WI38 (cell line): ENCODE results near the gene ANKH.

Experiments used
- H3K4me3 ChIP-seq: 2 replicates; pipeline ENCODE4 v1.5.1; 2011; ENCODE audit warnings: low read depth, mild to moderate bottlenecking, control low read depth, low read length
- TF ChIP-seq, protein P1 (sequence below): IDR thresholded peaks from 2 replicates; pipeline ENCODE4 v1.5.1; 2012; ENCODE audit warnings: low read depth, mild to moderate bottlenecking, control low read depth, low read length

ANKH gene

DNA sequence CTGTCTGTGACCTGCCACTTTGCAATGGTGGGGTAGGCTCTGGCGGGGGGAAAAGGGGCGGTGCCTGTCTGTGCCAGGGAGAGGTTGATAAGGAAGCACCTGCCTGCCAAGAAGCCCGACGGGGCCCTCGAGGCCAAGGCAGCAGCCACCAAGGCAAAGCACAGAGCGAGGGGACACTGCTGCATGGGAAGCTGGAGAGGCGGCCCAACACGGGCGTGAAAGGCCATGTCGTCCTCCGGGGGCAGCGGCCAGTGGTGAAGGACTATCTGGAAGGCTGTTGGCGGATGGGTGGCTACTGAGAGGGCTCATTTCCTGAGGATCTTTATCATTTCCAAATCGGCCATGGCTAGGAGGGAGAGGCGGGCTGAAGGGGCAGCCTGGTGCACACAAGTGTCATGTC lies 140.7 kb downstream of the ANKH start:
- no peak overlapping the region for H3K4me3 ChIP-seq
- TF ChIP-seq, protein P1, sequence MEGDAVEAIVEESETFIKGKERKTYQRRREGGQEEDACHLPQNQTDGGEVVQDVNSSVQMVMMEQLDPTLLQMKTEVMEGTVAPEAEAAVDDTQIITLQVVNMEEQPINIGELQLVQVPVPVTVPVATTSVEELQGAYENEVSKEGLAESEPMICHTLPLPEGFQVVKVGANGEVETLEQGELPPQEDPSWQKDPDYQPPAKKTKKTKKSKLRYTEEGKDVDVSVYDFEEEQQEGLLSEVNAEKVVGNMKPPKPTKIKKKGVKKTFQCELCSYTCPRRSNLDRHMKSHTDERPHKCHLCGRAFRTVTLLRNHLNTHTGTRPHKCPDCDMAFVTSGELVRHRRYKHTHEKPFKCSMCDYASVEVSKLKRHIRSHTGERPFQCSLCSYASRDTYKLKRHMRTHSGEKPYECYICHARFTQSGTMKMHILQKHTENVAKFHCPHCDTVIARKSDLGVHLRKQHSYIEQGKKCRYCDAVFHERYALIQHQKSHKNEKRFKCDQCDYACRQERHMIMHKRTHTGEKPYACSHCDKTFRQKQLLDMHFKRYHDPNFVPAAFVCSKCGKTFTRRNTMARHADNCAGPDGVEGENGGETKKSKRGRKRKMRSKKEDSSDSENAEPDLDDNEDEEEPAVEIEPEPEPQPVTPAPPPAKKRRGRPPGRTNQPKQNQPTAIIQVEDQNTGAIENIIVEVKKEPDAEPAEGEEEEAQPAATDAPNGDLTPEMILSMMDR, result no peak

DNA sequence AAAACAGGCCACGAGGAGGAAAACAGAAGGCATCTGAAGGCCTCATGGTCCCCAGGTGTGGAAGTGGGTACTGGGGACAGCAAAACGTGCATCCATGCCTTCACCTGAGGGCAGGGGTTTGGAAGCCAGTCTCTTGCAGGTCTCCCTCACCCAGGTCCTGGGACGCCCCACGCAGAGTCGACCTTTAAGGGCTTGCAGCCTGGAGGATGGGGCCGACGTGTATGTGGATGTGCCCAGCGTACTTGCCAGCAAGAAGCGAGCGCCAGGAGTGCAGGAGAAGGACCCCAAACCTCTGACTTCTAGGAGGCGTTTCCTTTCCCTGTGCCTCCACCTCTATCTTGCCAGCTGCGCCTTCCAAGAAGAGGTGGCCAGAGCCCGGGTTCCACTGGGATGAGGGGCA lies 141.1 kb downstream of the ANKH start:
- TF ChIP-seq, protein P1, result no peak
- H3K4me3 ChIP-seq, result no peak overlapping the region

DNA sequence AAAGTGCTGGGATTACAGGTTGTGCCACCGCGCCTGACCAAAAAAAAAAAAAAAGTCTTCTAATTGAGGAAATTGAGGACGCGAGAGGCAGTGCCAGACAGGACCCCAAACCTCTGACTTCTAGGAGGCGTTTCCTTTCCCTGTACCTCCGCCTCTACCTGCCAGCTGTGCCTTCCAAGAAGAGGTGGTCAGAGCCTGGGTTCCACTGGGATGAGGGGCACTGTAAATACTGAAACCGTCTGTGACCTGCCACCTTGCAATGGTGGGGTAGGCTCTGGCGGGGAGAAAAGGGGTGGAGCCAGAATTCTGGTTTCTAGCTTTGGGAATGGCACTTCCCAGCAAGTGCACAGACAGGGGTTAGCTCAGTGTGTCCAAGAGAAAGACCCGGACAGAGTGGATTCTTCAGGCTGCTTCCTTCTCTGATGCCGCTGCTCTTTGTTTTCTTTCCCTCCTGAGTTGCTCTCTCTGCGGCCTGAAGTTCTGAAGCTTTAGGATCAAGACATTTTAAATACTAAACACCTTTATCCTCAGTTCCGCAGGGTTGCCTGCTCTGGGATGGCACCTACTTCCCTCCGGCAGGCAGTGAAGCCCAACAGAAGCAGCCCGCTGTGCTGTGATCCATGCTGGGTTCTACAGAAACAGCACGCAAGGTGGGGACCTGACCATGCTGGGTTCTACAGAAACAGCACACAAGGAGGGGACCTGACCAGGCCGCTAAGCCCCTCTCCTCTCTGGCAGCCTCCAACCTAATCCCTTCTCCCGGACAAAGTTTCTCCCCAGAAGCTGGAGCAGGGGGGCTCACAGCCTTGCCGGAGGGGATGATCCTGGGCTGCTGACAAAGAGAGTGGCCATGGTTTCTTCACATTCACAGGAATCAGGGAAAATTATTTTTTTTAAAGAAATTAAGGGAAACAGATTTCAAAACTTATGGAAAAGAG lies 141.9 kb downstream of the ANKH start:
- no peak overlapping the region for H3K4me3 ChIP-seq
- TF ChIP-seq, protein P1, result no peak

DNA sequence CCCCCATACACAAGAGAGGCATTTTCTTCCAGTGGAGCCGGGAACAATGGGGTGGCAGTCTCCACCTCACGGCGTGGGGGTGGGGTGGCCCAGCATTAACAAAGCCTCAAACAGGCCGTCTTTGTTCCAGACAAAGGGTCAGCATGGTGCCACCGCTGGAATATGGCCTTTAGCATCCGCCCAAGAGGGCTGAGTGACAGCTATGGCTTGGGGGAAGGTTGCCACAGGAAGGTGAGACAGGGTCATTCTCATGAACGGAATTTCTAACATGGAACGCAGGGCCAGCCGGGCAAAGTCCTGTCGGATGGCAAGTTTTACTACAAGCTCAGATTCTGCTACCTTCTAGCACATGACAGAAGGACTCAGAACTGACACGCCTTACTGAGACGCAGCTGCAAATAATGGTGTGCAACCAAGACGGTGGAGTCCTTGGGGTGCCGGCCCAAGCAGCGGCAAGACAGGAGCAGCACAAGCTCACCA lies 143.1 kb downstream of the ANKH start:
- H3K4me3 ChIP-seq, result no peak overlapping the region
- TF ChIP-seq, protein P1, result no peak

DNA sequence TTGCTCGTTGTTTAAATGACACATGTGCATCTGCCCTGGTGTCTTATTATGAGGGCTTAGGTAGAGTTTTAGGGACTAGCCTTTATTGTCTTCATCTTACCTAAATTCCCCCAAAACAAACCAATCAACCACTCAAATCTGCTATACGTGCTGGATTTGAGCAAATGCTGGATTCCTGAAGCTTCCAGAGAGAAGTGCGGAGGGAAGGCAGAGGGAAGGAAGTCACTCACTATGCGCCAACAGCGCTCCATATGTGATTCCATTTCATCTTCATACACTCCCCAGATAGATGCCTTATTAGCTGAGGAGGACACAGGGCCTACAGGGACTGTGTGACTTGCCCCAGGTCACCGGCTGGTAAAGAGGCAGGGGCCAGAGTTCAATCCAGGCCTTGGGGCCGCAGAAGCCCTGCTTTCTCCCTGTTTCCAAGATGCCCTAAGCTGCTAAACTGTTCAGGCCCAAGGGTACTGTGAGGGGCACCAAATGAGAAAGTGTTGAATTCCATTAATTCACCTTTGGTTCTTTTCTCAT lies 143.6 kb downstream of the ANKH start:
- TF ChIP-seq, protein P1, result no peak
- no peak overlapping the region for H3K4me3 ChIP-seq

DNA sequence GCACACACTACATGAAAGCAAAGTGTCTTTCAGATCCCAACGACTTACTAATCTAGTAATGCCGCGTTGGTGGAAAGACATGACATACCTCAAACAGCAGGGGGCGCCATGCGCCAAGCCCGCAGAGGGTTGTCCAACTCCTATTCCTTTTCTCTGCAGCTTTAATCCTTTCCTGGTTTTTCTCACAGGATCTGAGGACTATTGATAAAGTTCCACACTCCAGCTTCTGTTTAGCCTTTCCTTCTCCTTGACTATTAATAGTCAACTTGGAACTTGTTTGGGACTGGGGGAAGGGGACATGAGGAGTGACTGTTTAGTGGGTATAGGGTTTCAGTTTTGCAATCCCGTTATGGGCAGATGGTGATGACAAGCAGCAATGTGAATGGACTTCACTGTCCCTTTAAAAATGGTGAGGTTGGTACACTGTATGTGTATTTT lies 144.1 kb downstream of the ANKH start:
- H3K4me3 ChIP-seq, result no peak overlapping the region

More for the DNA sequence above, 144.1 kb downstream of the ANKH start:
- TF ChIP-seq, protein P1, result peak; percentile 83
